HEK293 (cell line): ENCODE data around the gene ALPG.
"Not testable (repeated sequence)": the region's sequence is repeated elsewhere in the genome, so short reads cannot be mapped to it uniquely, and the experiment has no call there.

ENCODE experiments used
- CTCF ChIA-PET: fragments of 350-600 bp; formaldehyde crosslinking; extraction: SDS; loops from one replicate; lab custom pipeline; 2021; ENCODE audit warnings: antibody characterized with exemption; lab: Yijun Ruan, JAX
- POLR2A ChIA-PET: fragments of 300-600 bp; formaldehyde crosslinking; extraction: SDS; loops from one replicate; lab custom pipeline; 2020; ENCODE audit warnings: antibody characterized with exemption, inconsistent platforms; lab: Yijun Ruan, JAX
- H3K27ac ChIP-seq: fragments of 200-500 bp; sonication (Bioruptor generic); 2 replicates; pipeline ENCODE4 v1.5.1; 2014; ENCODE audit warnings: low read depth, low read length, control low read depth, inconsistent platforms; ENCODE audit errors: extremely low read depth
- H3K36me3 ChIP-seq, 2 experiments: fragments of 200-500 bp in 1 of 2; sonication (Bioruptor generic) in 1 of 2; 1 replicate in 1 of 2; 2 replicates in 1 of 2; pipeline ENCODE4 v1.5.1; 2014 to 2017; ENCODE audit warnings: inconsistent platforms in 2 of 2, low read length in 2 of 2; ENCODE audit not compliant: control insufficient read depth in 2 of 2, insufficient read depth in 1 of 2
- H3K4me1 ChIP-seq: fragments of 200-500 bp; sonication (Bioruptor generic); 2 replicates; pipeline ENCODE4 v1.5.1; 2014; ENCODE audit warnings: mild to moderate bottlenecking, low read length, inconsistent platforms; ENCODE audit not compliant: control insufficient read depth, insufficient read depth
- H3K4me3 ChIP-seq: 2 replicates; pipeline ENCODE4 v1.5.1; 2011; ENCODE audit warnings: low read depth, mild to moderate bottlenecking, control low read depth, low read length, moderate library complexity
- H3K9me3 ChIP-seq: fragments of 200-500 bp; sonication (Bioruptor generic); 2 replicates; pipeline ENCODE4 v1.5.1; 2014; ENCODE audit warnings: low read depth, low read length, inconsistent platforms; ENCODE audit not compliant: control insufficient read depth, insufficient read depth
- FEZF1 ChIP-seq: fragments of 450-650 bp; formaldehyde crosslinking; IDR thresholded peaks from 2 replicates; pipeline ENCODE4 v1.5.1; 2016; ENCODE audit warnings: missing biosample characterization, missing genetic modification characterization
- MZF1 ChIP-seq: fragments of 450-650 bp; formaldehyde crosslinking; IDR thresholded peaks from 2 replicates; pipeline ENCODE4 v1.5.1; 2017; ENCODE audit warnings: missing biosample characterization, missing genetic modification characterization, borderline replicate concordance
- OSR2 ChIP-seq: fragments of 450-650 bp; formaldehyde crosslinking; IDR thresholded peaks from 2 replicates; pipeline ENCODE4 v1.5.1; 2016; ENCODE audit warnings: missing biosample characterization, missing genetic modification characterization
- SP7 ChIP-seq: fragments of 450-650 bp; formaldehyde crosslinking; IDR thresholded peaks from 2 replicates; pipeline ENCODE4 v1.5.1; 2016; ENCODE audit warnings: missing biosample characterization, missing genetic modification characterization
- ZNF548 ChIP-seq: fragments of 450-650 bp; formaldehyde crosslinking; IDR thresholded peaks from 2 replicates; pipeline ENCODE4 v1.5.1; 2016; ENCODE audit warnings: missing biosample characterization, missing genetic modification characterization
- ZNF555 ChIP-seq: fragments of 450-650 bp; formaldehyde crosslinking; conservative IDR thresholded peaks from 2 replicates; pipeline ENCODE4 v1.5.1; 2017; ENCODE audit warnings: missing biosample characterization, mild to moderate bottlenecking, missing genetic modification characterization, inconsistent platforms
- ZNF621 ChIP-seq: fragments of 450-650 bp; formaldehyde crosslinking; IDR thresholded peaks from 2 replicates; pipeline ENCODE4 v1.5.1; 2017; ENCODE audit warnings: missing biosample characterization, missing genetic modification characterization
- ZNF624 ChIP-seq: fragments of 450-650 bp; formaldehyde crosslinking; IDR thresholded peaks from 2 replicates; pipeline ENCODE4 v1.5.1; 2017; ENCODE audit warnings: missing biosample characterization, missing genetic modification characterization
- ZNF664 ChIP-seq: fragments of 450-650 bp; formaldehyde crosslinking; IDR thresholded peaks from 2 replicates; pipeline ENCODE4 v1.5.1; 2016; ENCODE audit warnings: missing biosample characterization, missing genetic modification characterization
- ZNF670 ChIP-seq: fragments of 450-650 bp; formaldehyde crosslinking; IDR thresholded peaks from 2 replicates; pipeline ENCODE4 v1.5.1; 2016; ENCODE audit warnings: missing biosample characterization, missing genetic modification characterization, low read depth
- ZNF791 ChIP-seq: fragments of 450-650 bp; formaldehyde crosslinking; IDR thresholded peaks from 2 replicates; pipeline ENCODE4 v1.5.1; 2016; ENCODE audit warnings: missing biosample characterization, missing genetic modification characterization
- ZXDB ChIP-seq: fragments of 450-650 bp; formaldehyde crosslinking; IDR thresholded peaks from 2 replicates; pipeline ENCODE4 v1.5.1; 2016; ENCODE audit warnings: missing biosample characterization, missing genetic modification characterization
- TF ChIP-seq, protein P1 (sequence below): fragments of 450-650 bp; formaldehyde crosslinking; IDR thresholded peaks from 2 replicates; pipeline ENCODE4 v1.5.1; 2016; ENCODE audit warnings: missing biosample characterization, missing genetic modification characterization
- TF ChIP-seq, protein P2 (sequence below): fragments of 450-650 bp; formaldehyde crosslinking; IDR thresholded peaks from 2 replicates; pipeline ENCODE4 v1.5.1; 2016; ENCODE audit warnings: missing biosample characterization, missing genetic modification characterization
- TF ChIP-seq, protein P3 (sequence below): fragments of 450-650 bp; formaldehyde crosslinking; IDR thresholded peaks from 2 replicates; pipeline ENCODE4 v1.5.1; 2016; ENCODE audit warnings: missing biosample characterization, missing genetic modification characterization
- TF ChIP-seq, protein P4 (sequence below): IDR thresholded peaks from 2 replicates; pipeline ENCODE4 v1.6.1; 2011; ENCODE audit warnings: mild to moderate bottlenecking, low read depth, low read length, borderline replicate concordance
- TF ChIP-seq, protein P5 (sequence below): fragments of 450-650 bp; formaldehyde crosslinking; IDR thresholded peaks from 2 replicates; pipeline ENCODE4 v1.5.0; 2017; ENCODE audit warnings: missing biosample characterization, missing genetic modification characterization, borderline replicate concordance

The ALPG gene

DNA sequence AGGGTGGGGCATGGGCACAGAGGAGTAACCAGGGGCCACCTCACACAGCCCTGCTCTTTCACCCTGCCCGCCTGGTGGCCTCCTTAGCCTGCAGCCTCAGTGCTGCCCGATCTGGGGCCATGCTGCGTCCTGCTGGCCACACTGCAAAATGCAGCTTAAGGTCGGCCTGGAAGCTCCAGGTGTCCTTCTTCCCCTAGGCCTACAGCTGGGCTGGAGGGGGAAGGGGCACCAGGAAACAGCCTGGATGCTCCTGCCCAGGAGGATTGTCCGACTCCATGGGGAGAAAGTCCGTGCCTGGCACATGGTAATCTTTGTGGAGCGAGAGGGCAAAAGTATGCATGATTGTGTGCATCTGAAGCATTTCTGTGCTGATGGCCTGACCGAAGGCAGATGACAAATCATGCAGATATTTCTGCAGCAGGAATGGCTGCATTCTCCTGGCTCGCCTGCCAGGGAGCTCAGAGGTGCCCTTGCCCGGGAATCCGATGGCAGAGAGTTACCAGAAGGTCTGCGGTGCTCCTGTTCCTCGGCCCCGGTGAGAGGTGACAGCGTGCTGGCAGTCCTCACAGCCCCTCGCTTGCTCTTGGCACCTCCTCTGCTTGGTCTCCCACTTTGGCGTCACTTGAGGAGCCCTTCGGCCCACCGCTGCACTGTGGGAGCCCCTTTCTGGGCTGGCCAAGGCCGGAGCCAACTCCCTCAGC, 40.9 kb upstream of the ALPG start:
- CTCF ChIA-PET, result interaction anchor here (0.6 to 5.2 kb wide), 10 partner anchors 9 to 465 kb away, joined by 3 to 49 read pairs (median 4); no protein-coding TSS in a partner anchor
- Histone ChIP-seq H3K9me3 (no peaks in the 10 kb centered on the region), H3K36me3 (no peaks in the 10 kb centered on the region), H3K4me3 (no peak overlapping the region), H3K4me1 (no peaks in the 10 kb centered on the region), H3K27ac (no peak overlapping the region)
- TF ChIP-seq, protein P1, sequence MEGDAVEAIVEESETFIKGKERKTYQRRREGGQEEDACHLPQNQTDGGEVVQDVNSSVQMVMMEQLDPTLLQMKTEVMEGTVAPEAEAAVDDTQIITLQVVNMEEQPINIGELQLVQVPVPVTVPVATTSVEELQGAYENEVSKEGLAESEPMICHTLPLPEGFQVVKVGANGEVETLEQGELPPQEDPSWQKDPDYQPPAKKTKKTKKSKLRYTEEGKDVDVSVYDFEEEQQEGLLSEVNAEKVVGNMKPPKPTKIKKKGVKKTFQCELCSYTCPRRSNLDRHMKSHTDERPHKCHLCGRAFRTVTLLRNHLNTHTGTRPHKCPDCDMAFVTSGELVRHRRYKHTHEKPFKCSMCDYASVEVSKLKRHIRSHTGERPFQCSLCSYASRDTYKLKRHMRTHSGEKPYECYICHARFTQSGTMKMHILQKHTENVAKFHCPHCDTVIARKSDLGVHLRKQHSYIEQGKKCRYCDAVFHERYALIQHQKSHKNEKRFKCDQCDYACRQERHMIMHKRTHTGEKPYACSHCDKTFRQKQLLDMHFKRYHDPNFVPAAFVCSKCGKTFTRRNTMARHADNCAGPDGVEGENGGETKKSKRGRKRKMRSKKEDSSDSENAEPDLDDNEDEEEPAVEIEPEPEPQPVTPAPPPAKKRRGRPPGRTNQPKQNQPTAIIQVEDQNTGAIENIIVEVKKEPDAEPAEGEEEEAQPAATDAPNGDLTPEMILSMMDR (tag by site-specific recombination), result peak; percentile 77
- TF ChIP-seq, protein P2, sequence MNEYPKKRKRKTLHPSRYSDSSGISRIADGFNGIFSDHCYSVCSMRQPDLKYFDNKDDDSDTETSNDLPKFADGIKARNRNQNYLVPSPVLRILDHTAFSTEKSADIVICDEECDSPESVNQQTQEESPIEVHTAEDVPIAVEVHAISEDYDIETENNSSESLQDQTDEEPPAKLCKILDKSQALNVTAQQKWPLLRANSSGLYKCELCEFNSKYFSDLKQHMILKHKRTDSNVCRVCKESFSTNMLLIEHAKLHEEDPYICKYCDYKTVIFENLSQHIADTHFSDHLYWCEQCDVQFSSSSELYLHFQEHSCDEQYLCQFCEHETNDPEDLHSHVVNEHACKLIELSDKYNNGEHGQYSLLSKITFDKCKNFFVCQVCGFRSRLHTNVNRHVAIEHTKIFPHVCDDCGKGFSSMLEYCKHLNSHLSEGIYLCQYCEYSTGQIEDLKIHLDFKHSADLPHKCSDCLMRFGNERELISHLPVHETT, result no peak
- POLR2A ChIA-PET, result no interaction called here

DNA sequence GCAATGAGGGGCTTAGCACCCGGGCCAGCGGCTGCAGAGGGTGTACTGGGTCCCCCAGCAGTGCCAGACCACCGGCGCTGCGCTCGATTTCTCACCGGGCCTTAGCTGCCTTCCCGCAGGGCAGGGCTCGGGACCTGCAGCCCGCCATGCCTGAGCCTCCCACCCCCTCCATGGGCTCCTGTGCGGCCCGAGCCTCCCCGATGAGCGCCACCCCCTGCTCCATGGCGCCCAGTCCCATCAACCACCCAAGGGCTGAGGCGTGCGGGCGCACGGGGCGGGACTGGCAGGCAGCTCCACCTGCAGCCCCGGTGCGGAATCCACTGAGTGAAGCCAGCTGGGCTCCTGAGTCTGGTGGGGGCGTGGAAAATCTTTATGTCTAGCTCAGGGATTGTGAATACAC, 40.2 kb upstream of the ALPG start:
- CTCF ChIA-PET, result interaction anchor here (0.6 to 5.2 kb wide), 10 partner anchors 8 to 466 kb away, joined by 3 to 49 read pairs (median 5); partner anchors contain the start of gene ALPP
- H3K36me3 ChIP-seq, POLR2A ChIA-PET, H3K9me3 ChIP-seq, H3K4me3 ChIP-seq, H3K4me1 ChIP-seq, H3K27ac ChIP-seq: not testable (repeated sequence)

DNA sequence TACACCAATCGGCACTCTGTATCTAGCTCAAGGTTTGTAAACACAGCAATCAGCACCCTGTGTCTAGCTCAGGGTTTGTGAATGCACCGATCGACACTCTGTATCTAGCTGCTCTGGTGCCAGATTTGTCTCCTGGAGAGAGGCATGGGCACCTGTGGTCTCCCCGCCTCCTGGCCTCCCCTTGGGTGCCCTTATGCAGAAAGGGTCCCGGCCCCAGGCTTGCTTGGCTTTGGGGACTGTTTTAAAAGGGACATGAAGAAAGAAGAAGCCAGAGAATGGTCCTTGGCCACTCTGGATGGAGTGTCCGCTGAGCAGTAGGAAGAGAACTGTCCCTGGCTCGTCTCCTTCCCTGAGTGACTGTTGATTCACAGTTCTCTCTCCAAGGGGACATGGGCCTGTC, 39.6 kb upstream of the ALPG start:
- CTCF ChIA-PET, result interaction anchor here (0.6 to 5.2 kb wide), 11 partner anchors 11 to 640 kb away, joined by 3 to 49 read pairs (median 3); partner anchors contain the start of gene ALPP
- TF ChIP-seq SP7 (tag by site-specific recombination) (no peak), ZNF791 (no peak), FEZF1 (tag by site-specific recombination) (no peak), ZNF621 (tag by site-specific recombination) (no peak), OSR2 (no peak), ZNF664 (tag by site-specific recombination) (no peak), ZNF555 (tag by site-specific recombination) (no peak), ZNF548 (tag by site-specific recombination) (no peak), ZNF624 (tag by site-specific recombination) (no peak), ZNF670 (tag by site-specific recombination) (no peak), ZXDB (tag by site-specific recombination) (no peak), MZF1 (tag by site-specific recombination) (no peak)
- TF ChIP-seq, protein P3, sequence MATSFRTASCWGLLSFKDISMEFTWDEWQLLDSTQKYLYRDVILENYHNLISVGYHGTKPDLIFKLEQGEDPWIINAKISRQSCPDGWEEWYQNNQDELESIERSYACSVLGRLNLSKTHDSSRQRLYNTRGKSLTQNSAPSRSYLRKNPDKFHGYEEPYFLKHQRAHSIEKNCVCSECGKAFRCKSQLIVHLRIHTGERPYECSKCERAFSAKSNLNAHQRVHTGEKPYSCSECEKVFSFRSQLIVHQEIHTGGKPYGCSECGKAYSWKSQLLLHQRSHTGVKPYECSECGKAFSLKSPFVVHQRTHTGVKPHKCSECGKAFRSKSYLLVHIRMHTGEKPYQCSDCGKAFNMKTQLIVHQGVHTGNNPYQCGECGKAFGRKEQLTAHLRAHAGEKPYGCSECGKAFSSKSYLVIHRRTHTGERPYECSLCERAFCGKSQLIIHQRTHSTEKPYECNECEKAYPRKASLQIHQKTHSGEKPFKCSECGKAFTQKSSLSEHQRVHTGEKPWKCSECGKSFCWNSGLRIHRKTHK, result no peak
- TF ChIP-seq, protein P4, sequence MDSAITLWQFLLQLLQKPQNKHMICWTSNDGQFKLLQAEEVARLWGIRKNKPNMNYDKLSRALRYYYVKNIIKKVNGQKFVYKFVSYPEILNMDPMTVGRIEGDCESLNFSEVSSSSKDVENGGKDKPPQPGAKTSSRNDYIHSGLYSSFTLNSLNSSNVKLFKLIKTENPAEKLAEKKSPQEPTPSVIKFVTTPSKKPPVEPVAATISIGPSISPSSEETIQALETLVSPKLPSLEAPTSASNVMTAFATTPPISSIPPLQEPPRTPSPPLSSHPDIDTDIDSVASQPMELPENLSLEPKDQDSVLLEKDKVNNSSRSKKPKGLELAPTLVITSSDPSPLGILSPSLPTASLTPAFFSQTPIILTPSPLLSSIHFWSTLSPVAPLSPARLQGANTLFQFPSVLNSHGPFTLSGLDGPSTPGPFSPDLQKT, result no peak
- TF ChIP-seq, protein P5, sequence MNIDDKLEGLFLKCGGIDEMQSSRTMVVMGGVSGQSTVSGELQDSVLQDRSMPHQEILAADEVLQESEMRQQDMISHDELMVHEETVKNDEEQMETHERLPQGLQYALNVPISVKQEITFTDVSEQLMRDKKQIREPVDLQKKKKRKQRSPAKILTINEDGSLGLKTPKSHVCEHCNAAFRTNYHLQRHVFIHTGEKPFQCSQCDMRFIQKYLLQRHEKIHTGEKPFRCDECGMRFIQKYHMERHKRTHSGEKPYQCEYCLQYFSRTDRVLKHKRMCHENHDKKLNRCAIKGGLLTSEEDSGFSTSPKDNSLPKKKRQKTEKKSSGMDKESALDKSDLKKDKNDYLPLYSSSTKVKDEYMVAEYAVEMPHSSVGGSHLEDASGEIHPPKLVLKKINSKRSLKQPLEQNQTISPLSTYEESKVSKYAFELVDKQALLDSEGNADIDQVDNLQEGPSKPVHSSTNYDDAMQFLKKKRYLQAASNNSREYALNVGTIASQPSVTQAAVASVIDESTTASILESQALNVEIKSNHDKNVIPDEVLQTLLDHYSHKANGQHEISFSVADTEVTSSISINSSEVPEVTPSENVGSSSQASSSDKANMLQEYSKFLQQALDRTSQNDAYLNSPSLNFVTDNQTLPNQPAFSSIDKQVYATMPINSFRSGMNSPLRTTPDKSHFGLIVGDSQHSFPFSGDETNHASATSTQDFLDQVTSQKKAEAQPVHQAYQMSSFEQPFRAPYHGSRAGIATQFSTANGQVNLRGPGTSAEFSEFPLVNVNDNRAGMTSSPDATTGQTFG, result no peak

More for the DNA sequence above, 39.6 kb upstream of the ALPG start:
- Histone ChIP-seq H3K36me3 (no peaks in the 10 kb centered on the region), H3K27ac (no peak overlapping the region), H3K4me3 (no peak overlapping the region), H3K4me1 (no peaks in the 10 kb centered on the region), H3K9me3 (no peaks in the 10 kb centered on the region)
- POLR2A ChIA-PET, result no interaction called here
